B cell (primary cell): ENCODE measurements around the gene FBXL14. TPM values are rescaled to one million over a fixed set of nuclear protein-coding genes. Genes with fewer than 3 reads are reported as not detected.
A peak's percentile ranks its signal among the peaks of the same experiment; 100 is the strongest.

Source experiments
- ATAC-seq: fragments of 200-7000 bp; cut with Tn5 transposase; one replicate; pipeline ENCODE4 v1.10.0; 2021; ENCODE audit warnings: low read depth, mild to moderate bottlenecking, moderate number of reproducible peaks, moderate library complexity
- CTCF ChIA-PET: fragments of 350-600 bp; sonication (Branson Sonifier 250); formaldehyde crosslinking; loops from one replicate; lab custom pipeline; 2021; ENCODE audit warnings: antibody characterized with exemption, inconsistent platforms; lab: Charles Lee
- POLR2A ChIA-PET: fragments of 350-600 bp; sonication (Branson Sonifier 250); formaldehyde crosslinking; loops from one replicate; lab custom pipeline; 2021; ENCODE audit warnings: antibody characterized with exemption; lab: Charles Lee
- DNase-seq: peaks from one replicate; pipeline ENCODE4 v3.0.0; 2013
- H2AFZ ChIP-seq: 2 replicates; pipeline ENCODE4 v1.6.1; 2012; ENCODE audit warnings: mild to moderate bottlenecking, low read depth, low read length; ENCODE audit not compliant: insufficient read depth, poor library complexity, severe bottlenecking
- H3K27ac ChIP-seq, 2 donors: 1 replicate in 1 of 2; 2 replicates in 1 of 2; pipeline ENCODE4 v1.5.1; 2012 to 2013; ENCODE audit warnings: low read length in 2 of 2, mild to moderate bottlenecking in 2 of 2, moderate library complexity in 1 of 2
- H3K27me3 ChIP-seq, 4 experiments: fragments of 200-600 bp in 1 of 4; sonication (generic) in 1 of 4; replicated peaks in 1 of 4; 1 replicate in 2 of 4; 2 replicates in 2 of 4; pipeline versions ENCODE4 v1.6.1 to v1.7.0; 2013 to 2016; ENCODE audit warnings: low read length in 3 of 4, mild to moderate bottlenecking in 2 of 4, mixed read lengths in 1 of 4, moderate library complexity in 1 of 4; ENCODE audit not compliant: insufficient read depth in 4 of 4, control insufficient read depth in 3 of 4; ENCODE audit errors: control extremely low read depth in 1 of 4
- H3K36me3 ChIP-seq, 2 experiments: replicated peaks in 1 of 2; 1 replicate in 1 of 2; 2 replicates in 1 of 2; pipeline versions ENCODE4 v1.6.1 to v1.7.1; 2013; ENCODE audit warnings: low read length in 1 of 2; ENCODE audit not compliant: insufficient read depth in 2 of 2, control insufficient read depth in 1 of 2; ENCODE audit errors: control extremely low read depth in 1 of 2, extremely low read depth in 1 of 2
- H3K4me1 ChIP-seq, 2 donors: fragments of 200-600 bp in 1 of 2; sonication (generic) in 1 of 2; 1 replicate in 1 of 2; 2 replicates in 1 of 2; pipeline versions ENCODE4 v1.5.1 to v1.6.1; 2013 to 2017; ENCODE audit warnings: low read length in 2 of 2; ENCODE audit not compliant: control insufficient read depth in 2 of 2, insufficient read depth in 2 of 2
- H3K4me2 ChIP-seq: replicated peaks from 2 replicates; pipeline ENCODE3; 2012; ENCODE audit warnings: mild to moderate bottlenecking, low read depth, low read length; ENCODE audit not compliant: poor library complexity, severe bottlenecking
- H3K4me3 ChIP-seq, 5 experiments: fragments of 200-600 bp in 1 of 5; sonication (generic) in 1 of 5; 1 replicate in 3 of 5; 2 replicates in 2 of 5; pipeline versions ENCODE4 v1.5.1 to v1.7.0; 2011 to 2016; ENCODE audit warnings: low read length in 4 of 5, mild to moderate bottlenecking in 4 of 5, low read depth in 2 of 5, control low read depth in 1 of 5, moderate library complexity in 1 of 5; ENCODE audit not compliant: insufficient read depth in 1 of 5; ENCODE audit errors: control extremely low read depth in 1 of 5, extremely low read depth in 1 of 5
- H3K79me2 ChIP-seq: fragments of 200-600 bp; sonication (generic); one replicate; pipeline ENCODE4 v1.6.0; 2016; ENCODE audit warnings: low read length; ENCODE audit not compliant: control insufficient read depth, insufficient read depth
- H3K9ac ChIP-seq: fragments of 200-600 bp; sonication (generic); 2 replicates; pipeline ENCODE4 v1.6.1; 2017; ENCODE audit warnings: mild to moderate bottlenecking, low read length, moderate library complexity
- H3K9me3 ChIP-seq, 3 donors: one replicate each; pipeline versions ENCODE4 v1.6.1 to v1.7.1; 2013; ENCODE audit warnings: low read length in 2 of 3; ENCODE audit not compliant: control insufficient read depth in 2 of 3, insufficient read depth in 1 of 3; ENCODE audit errors: control extremely low read depth in 1 of 3
- H4K20me1 ChIP-seq: 2 replicates; pipeline ENCODE4 v1.6.0; 2012; ENCODE audit warnings: mild to moderate bottlenecking, low read length; ENCODE audit not compliant: insufficient read depth, control insufficient read depth, poor library complexity, severe bottlenecking
- H3K27ac Mint-ChIP-seq: one replicate; pipeline ENCODE4 v1.8.0; 2021; ENCODE audit warnings: mixed read lengths
- H3K27me3 Mint-ChIP-seq: one replicate; pipeline ENCODE4 v1.8.0; 2021; ENCODE audit warnings: mixed read lengths
- H3K4me1 Mint-ChIP-seq: one replicate; pipeline ENCODE4 v1.8.0; 2021; ENCODE audit warnings: mixed read lengths
- H3K4me3 Mint-ChIP-seq: one replicate; pipeline ENCODE4 v1.8.0; 2021; ENCODE audit warnings: mixed read lengths
- H3K9me3 Mint-ChIP-seq: one replicate; pipeline ENCODE4 v1.8.0; 2022; ENCODE audit warnings: mixed read lengths; ENCODE audit not compliant: insufficient read depth
- EZH2 ChIP-seq: IDR thresholded peaks from 2 replicates; pipeline ENCODE4 v1.6.1; 2012; ENCODE audit warnings: borderline replicate concordance, low read depth, mild to moderate bottlenecking, moderate library complexity, low read length; ENCODE audit not compliant: insufficient read depth, poor library complexity, severe bottlenecking
- WGBS: methylation state at CpG from one replicate; pipeline ENCODE4 v1.1.5; 2013; ENCODE audit warnings: missing lambda C conversion rate; ENCODE audit not compliant: insufficient coverage; 5-methylcytosine and 5-hydroxymethylcytosine counted together
- intact Hi-C: fragments of 100-400 bp; cut with micrococcal nuclease; formaldehyde crosslinking; loops from one replicate; pipeline ENCODE4 v1.10.0; 2022
- polyA plus RNA-seq: library from polyadenylated mRNA; depleted of rRNA; stranded (reverse); fragments of >200 nt; gene quantifications from 2 replicates; pipeline ENCODE4 v1.2.3, GENCODE V29; 2012
- total RNA-seq, 2 donors: library from RNA; stranded (reverse); fragments of 120-200 nt in 1 of 2; gene quantifications; 1 replicate in 1 of 2; 2 replicates in 1 of 2; pipeline versions ENCODE4 v1.2.3 to v1.2.4, GENCODE V29; 2013 to 2022
- TF ChIP-seq, protein P1 (sequence below): fragments of 200-600 bp; IDR thresholded peaks from one replicate; pipeline ENCODE4 v1.8.0; 2022; ENCODE audit warnings: antibody characterized with exemption, mild to moderate bottlenecking

FBXL14 gene
- total and polyA plus RNA-seq, 2 donors (not counting 1 experiment from before 2014, with no cell fraction given), result 21.6 to 37.3 TPM

DNA sequence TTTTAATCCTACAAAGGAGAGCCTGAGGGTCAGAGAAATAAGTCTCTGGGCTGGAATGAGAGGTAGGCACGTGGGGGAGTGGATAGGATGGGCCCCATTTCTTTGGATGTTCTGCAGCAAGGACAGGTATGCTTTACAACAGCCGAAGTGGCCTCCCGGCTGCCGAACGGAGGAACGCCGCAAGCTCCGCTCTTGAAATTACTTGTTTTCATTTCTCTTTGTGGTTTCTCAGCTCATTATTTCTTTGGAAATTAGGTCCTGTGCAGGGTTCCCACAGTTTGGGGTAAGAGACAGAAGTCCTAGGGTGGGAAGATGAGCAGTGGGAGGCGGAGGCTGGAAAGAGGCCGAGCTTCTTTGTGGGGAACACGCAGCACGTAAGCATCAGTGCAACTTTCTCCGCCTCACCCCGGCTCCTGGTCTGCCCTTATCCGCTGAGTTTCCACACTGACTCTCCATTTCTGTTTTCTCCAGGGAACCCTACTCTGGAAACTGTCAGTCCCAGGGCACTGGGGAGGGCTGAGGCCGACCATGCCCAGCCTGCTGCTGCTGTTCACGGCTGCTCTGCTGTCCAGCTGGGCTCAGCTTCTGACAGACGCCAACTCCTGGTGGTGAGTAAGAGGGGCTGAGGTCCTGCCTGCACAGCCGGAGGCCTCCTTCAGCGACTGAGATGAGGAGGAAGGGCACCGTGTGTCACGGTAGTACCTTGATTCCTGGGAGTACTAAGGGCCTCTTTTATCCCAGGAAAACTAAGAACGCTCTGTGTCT lies 36.6 kb upstream of the FBXL14 start:
- POLR2A ChIA-PET, result no interaction called here
- peak overlapping the region; percentile 99 for H3K4me2 ChIP-seq

More for the DNA sequence above, 36.6 kb upstream of the FBXL14 start:
- TF ChIP-seq, protein P1, sequence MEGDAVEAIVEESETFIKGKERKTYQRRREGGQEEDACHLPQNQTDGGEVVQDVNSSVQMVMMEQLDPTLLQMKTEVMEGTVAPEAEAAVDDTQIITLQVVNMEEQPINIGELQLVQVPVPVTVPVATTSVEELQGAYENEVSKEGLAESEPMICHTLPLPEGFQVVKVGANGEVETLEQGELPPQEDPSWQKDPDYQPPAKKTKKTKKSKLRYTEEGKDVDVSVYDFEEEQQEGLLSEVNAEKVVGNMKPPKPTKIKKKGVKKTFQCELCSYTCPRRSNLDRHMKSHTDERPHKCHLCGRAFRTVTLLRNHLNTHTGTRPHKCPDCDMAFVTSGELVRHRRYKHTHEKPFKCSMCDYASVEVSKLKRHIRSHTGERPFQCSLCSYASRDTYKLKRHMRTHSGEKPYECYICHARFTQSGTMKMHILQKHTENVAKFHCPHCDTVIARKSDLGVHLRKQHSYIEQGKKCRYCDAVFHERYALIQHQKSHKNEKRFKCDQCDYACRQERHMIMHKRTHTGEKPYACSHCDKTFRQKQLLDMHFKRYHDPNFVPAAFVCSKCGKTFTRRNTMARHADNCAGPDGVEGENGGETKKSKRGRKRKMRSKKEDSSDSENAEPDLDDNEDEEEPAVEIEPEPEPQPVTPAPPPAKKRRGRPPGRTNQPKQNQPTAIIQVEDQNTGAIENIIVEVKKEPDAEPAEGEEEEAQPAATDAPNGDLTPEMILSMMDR, result no peak
- no peak for TF ChIP-seq EZH2
- H3K4me3 ChIP-seq, result peak overlapping the region; percentile 35 to 70 (median 48)
- no peak overlapping the region for H3K27ac ChIP-seq
- peak overlapping the region; percentile 74 for H2AFZ ChIP-seq
- Mint-ChIP-seq H3K4me3 (peak overlapping the region; percentile 82), H3K9me3 (no peaks in the 10 kb centered on the region), H3K27ac (no peak overlapping the region), H3K27me3 (peaks cover 39% of the 10 kb centered on the region), H3K4me1 (peaks cover 29% of the 10 kb centered on the region)
- WGBS, result 23% methylated on average over 19 of the region's 23 CpGs
- intact Hi-C loops, result loop anchor here (1.0 kb wide), 1 partner anchor 513 kb away; no protein-coding TSS in a partner anchor
- H3K27me3 ChIP-seq, result peaks cover 0 to 64% (median 36%) of the 10 kb centered on the region in 4 experiments
- DNase-seq (no peak), ATAC-seq (no peak)
- H3K79me2 ChIP-seq, result no peaks in the 10 kb centered on the region
- H3K4me1 ChIP-seq, result peaks cover 26 to 27% of the 10 kb centered on the region in 2 donors
- H3K36me3 ChIP-seq, result no peaks in the 10 kb centered on the region
- H3K9me3 ChIP-seq, result peaks cover 0 to 7% (median 0%) of the 10 kb centered on the region in 3 donors
- CTCF ChIA-PET, result interaction anchor here (0.6 to 8.1 kb wide), 11 partner anchors 15 to 823 kb away, joined by 3 to 105 read pairs (median 6); no protein-coding TSS in a partner anchor
- H3K9ac ChIP-seq, result peak overlapping the region; percentile 59
- no peaks in the 10 kb centered on the region for H4K20me1 ChIP-seq
